ENCODE data around the gene HADH. TPM values are rescaled to one million over a fixed set of nuclear protein-coding genes. Genes with fewer than 3 reads are reported as not detected.

Gene HADH
- total RNA-seq, 1 donor from 2014 or later = 33.9 TPM

- Mint-ChIP-seq H3K9me3 (peaks cover 8% of the 10 kb centered on the region), H3K4me1 (ENCODE audit: low read depth) (no peaks in the 10 kb centered on the region), H3K27me3 (ENCODE audit: insufficient read depth) (no peaks in the 10 kb centered on the region), H3K4me3 (no peak overlapping the region), H3K36me3 (ENCODE audit: low read depth) (peaks cover 2% of the 10 kb centered on the region), H3K27ac (no peak overlapping the region)
- no peak for DNase-seq (ENCODE audit: low spot score)
- intact Hi-C loops (cut with micrococcal nuclease) = no loop called here
Observed at GRCh38 chr4:107977966-107978705, 11.6 kb upstream of the HADH start.

GRCh38 chr4:107978716-107979451, 10.8 kb upstream of the HADH start:
- Mint-ChIP-seq H3K9me3 (peaks cover 8% of the 10 kb centered on the region), H3K36me3 (ENCODE audit: low read depth) (peaks cover 2% of the 10 kb centered on the region), H3K27ac (no peak overlapping the region), H3K27me3 (ENCODE audit: insufficient read depth) (no peaks in the 10 kb centered on the region), H3K4me1 (ENCODE audit: low read depth) (no peaks in the 10 kb centered on the region), H3K4me3 (no peak overlapping the region)
- DNase-seq (ENCODE audit: low spot score) = no peak
- intact Hi-C loops (cut with micrococcal nuclease) = no loop called here

- Mint-ChIP-seq H3K27ac (no peak overlapping the region), H3K4me1 (ENCODE audit: low read depth) (peaks cover 41% of the 10 kb centered on the region), H3K36me3 (ENCODE audit: low read depth) (peaks cover 7% of the 10 kb centered on the region), H3K4me3 (no peak overlapping the region), H3K9me3 (no peaks in the 10 kb centered on the region), H3K27me3 (ENCODE audit: insufficient read depth) (no peaks in the 10 kb centered on the region)
- DNase-seq (ENCODE audit: low spot score) = no peak
- intact Hi-C loops (cut with micrococcal nuclease) = loop anchor here (2.0 to 5.0 kb wide), 2 partner anchors 43 to 161 kb away; no protein-coding TSS in a partner anchor
Observed at GRCh38 chr4:107987916-107988762, 1.6 kb upstream of the HADH start.

- DNase-seq (ENCODE audit: low spot score) = no peak
- Mint-ChIP-seq H3K4me3 (no peak overlapping the region), H3K27ac (no peak overlapping the region), H3K27me3 (ENCODE audit: insufficient read depth) (no peaks in the 10 kb centered on the region), H3K36me3 (ENCODE audit: low read depth) (peaks cover 7% of the 10 kb centered on the region), H3K4me1 (ENCODE audit: low read depth) (peaks cover 47% of the 10 kb centered on the region), H3K9me3 (no peaks in the 10 kb centered on the region)
- intact Hi-C loops (cut with micrococcal nuclease) = loop anchor here (1.0 to 5.0 kb wide), 6 partner anchors 42 to 662 kb away; partner anchors contain the start of genes CYP2U1, OSTC, PAPSS1 and RPL34
Observed at GRCh38 chr4:107988763-107989035, 990 bp upstream of the HADH start.

GRCh38 chr4:107989162-107989536, 540 bp upstream of the HADH start:
- peak overlapping the region; percentile 97 for H3K4me3 Mint-ChIP-seq

GRCh38 chr4:107991945-107992630, 2.4 kb downstream of the HADH start:
- peaks cover 14% of the 10 kb centered on the region for H3K36me3 Mint-ChIP-seq (ENCODE audit: low read depth)
- H3K4me1 Mint-ChIP-seq (ENCODE audit: low read depth) = peaks cover 62% of the 10 kb centered on the region
- no peak for DNase-seq (ENCODE audit: low spot score)
- intact Hi-C loops (cut with micrococcal nuclease) = loop anchor here (5.0 kb wide), 1 partner anchor 1825 kb away; the partner anchor contains the start of gene GAR1
- H3K27ac Mint-ChIP-seq = no peak overlapping the region
- H3K27me3 Mint-ChIP-seq (ENCODE audit: insufficient read depth) = no peaks in the 10 kb centered on the region
- no peaks in the 10 kb centered on the region for H3K9me3 Mint-ChIP-seq
- no peak overlapping the region for H3K4me3 Mint-ChIP-seq

More at GRCh38 chr4:107989162-107989536, 540 bp upstream of the HADH start:
- peaks cover 7% of the 10 kb centered on the region for H3K36me3 Mint-ChIP-seq (ENCODE audit: low read depth)
- H3K27ac Mint-ChIP-seq = peak overlapping the region; percentile 90
- H3K27me3 Mint-ChIP-seq (ENCODE audit: insufficient read depth) = no peaks in the 10 kb centered on the region
- H3K4me1 Mint-ChIP-seq (ENCODE audit: low read depth) = peaks cover 51% of the 10 kb centered on the region
- H3K9me3 Mint-ChIP-seq = no peaks in the 10 kb centered on the region
- no peak for DNase-seq (ENCODE audit: low spot score)
- intact Hi-C loops (cut with micrococcal nuclease) = loop anchor here (1.0 to 5.0 kb wide), 6 partner anchors 42 to 661 kb away; partner anchors contain the start of genes CYP2U1, OSTC, PAPSS1 and RPL34

- Mint-ChIP-seq H3K27me3 (ENCODE audit: insufficient read depth) (no peaks in the 10 kb centered on the region), H3K27ac (no peak overlapping the region), H3K36me3 (ENCODE audit: low read depth) (peaks cover 16% of the 10 kb centered on the region), H3K9me3 (no peaks in the 10 kb centered on the region), H3K4me1 (ENCODE audit: low read depth) (peaks cover 56% of the 10 kb centered on the region), H3K4me3 (no peak overlapping the region)
- no peak for DNase-seq (ENCODE audit: low spot score)
- intact Hi-C loops (cut with micrococcal nuclease) = loop anchor here (5.0 kb wide), 1 partner anchor 1823 kb away; the partner anchor contains the start of gene GAR1
Observed at GRCh38 chr4:107993969-107994368, 4.3 kb downstream of the HADH start.

GRCh38 chr4:107994894-107995293, 5.2 kb downstream of the HADH start:
- Mint-ChIP-seq H3K4me1 (ENCODE audit: low read depth) (peaks cover 58% of the 10 kb centered on the region), H3K27ac (no peak overlapping the region), H3K9me3 (no peaks in the 10 kb centered on the region), H3K4me3 (no peak overlapping the region), H3K36me3 (ENCODE audit: low read depth) (peaks cover 19% of the 10 kb centered on the region), H3K27me3 (ENCODE audit: insufficient read depth) (no peaks in the 10 kb centered on the region)
- intact Hi-C loops (cut with micrococcal nuclease) = loop anchor here (5.0 kb wide), 1 partner anchor 1822 kb away; the partner anchor contains the start of gene GAR1
- DNase-seq (ENCODE audit: low spot score) = no peak

GRCh38 chr4:107996949-107997788, 7.5 kb downstream of the HADH start:
- DNase-seq (ENCODE audit: low spot score) = no peak
- Mint-ChIP-seq H3K9me3 (no peaks in the 10 kb centered on the region), H3K36me3 (ENCODE audit: low read depth) (peaks cover 28% of the 10 kb centered on the region), H3K27me3 (ENCODE audit: insufficient read depth) (no peaks in the 10 kb centered on the region), H3K4me1 (ENCODE audit: low read depth) (peaks cover 47% of the 10 kb centered on the region), H3K4me3 (no peak overlapping the region), H3K27ac (no peak overlapping the region)
- intact Hi-C loops (cut with micrococcal nuclease) = no loop called here

- Mint-ChIP-seq H3K9me3 (no peaks in the 10 kb centered on the region), H3K4me1 (ENCODE audit: low read depth) (peaks cover 42% of the 10 kb centered on the region), H3K27me3 (ENCODE audit: insufficient read depth) (no peaks in the 10 kb centered on the region), H3K27ac (no peak overlapping the region), H3K36me3 (ENCODE audit: low read depth) (peaks cover 25% of the 10 kb centered on the region), H3K4me3 (no peak overlapping the region)
- no peak for DNase-seq (ENCODE audit: low spot score)
- intact Hi-C loops (cut with micrococcal nuclease) = no loop called here
Observed at GRCh38 chr4:107997794-107998193, 8.1 kb downstream of the HADH start.

GRCh38 chr4:107999932-108000539, 10.3 kb downstream of the HADH start:
- Mint-ChIP-seq H3K27ac (no peak overlapping the region), H3K4me1 (ENCODE audit: low read depth) (peaks cover 21% of the 10 kb centered on the region)
- intact Hi-C loops (cut with micrococcal nuclease) = no loop called here

More at GRCh38 chr4:107999932-108000539, 10.3 kb downstream of the HADH start:
- H3K36me3 Mint-ChIP-seq (ENCODE audit: low read depth) = peaks cover 28% of the 10 kb centered on the region
- no peaks in the 10 kb centered on the region for H3K9me3 Mint-ChIP-seq
- DNase-seq (ENCODE audit: low spot score) = no peak
- H3K4me3 Mint-ChIP-seq = no peak overlapping the region
- no peaks in the 10 kb centered on the region for H3K27me3 Mint-ChIP-seq (ENCODE audit: insufficient read depth)
